KMS-11 (cell line): ENCODE data around the gene RERE.

Source experiments
- H2AFZ ChIP-seq: fragments of 200-600 bp; sonication (generic); 2 replicates; pipeline ENCODE4 v1.6.1; 2016; ENCODE audit warnings: antibody characterized with exemption, mixed run types, low read depth
- H3K27ac ChIP-seq: fragments of 200-600 bp; sonication (generic); 2 replicates; pipeline ENCODE4 v1.6.1; 2016; ENCODE audit warnings: mild to moderate bottlenecking, mixed run types
- H3K27me3 ChIP-seq: fragments of 200-600 bp; sonication (generic); 2 replicates; pipeline ENCODE4 v1.6.1; 2017; ENCODE audit warnings: mild to moderate bottlenecking, low read depth, mixed run types, moderate library complexity; ENCODE audit not compliant: insufficient read depth
- H3K36me3 ChIP-seq: fragments of 200-600 bp; sonication (generic); 2 replicates; pipeline ENCODE4 v1.6.1; 2017; ENCODE audit warnings: mild to moderate bottlenecking, mixed run types; ENCODE audit not compliant: insufficient read depth
- H3K4me1 ChIP-seq: fragments of 200-600 bp; sonication (generic); 2 replicates; pipeline ENCODE4 v1.6.1; 2016; ENCODE audit warnings: mild to moderate bottlenecking, low read depth, mixed run types; ENCODE audit not compliant: poor library complexity, severe bottlenecking
- H3K4me2 ChIP-seq: fragments of 200-600 bp; sonication (generic); 2 replicates; pipeline ENCODE4 v1.7.0; 2016; ENCODE audit warnings: mild to moderate bottlenecking, mixed run types
- H3K4me3 ChIP-seq: fragments of 200-600 bp; sonication (generic); IDR thresholded peaks from 2 replicates; pipeline ENCODE4 v1.6.1; 2017; ENCODE audit warnings: low read depth, low read length, mixed read lengths; ENCODE audit not compliant: insufficient read depth
- H3K79me2 ChIP-seq: fragments of 200-600 bp; sonication (generic); 2 replicates; pipeline ENCODE4 v1.6.1; 2016; ENCODE audit warnings: low read depth, mixed run types; ENCODE audit not compliant: insufficient read depth
- H3K9ac ChIP-seq: fragments of 200-600 bp; sonication (generic); 2 replicates; pipeline ENCODE4 v1.6.1; 2016; ENCODE audit warnings: mild to moderate bottlenecking, mixed run types
- H4K20me1 ChIP-seq: fragments of 200-600 bp; sonication (generic); 2 replicates; pipeline ENCODE4 v1.6.1; 2016; ENCODE audit warnings: mild to moderate bottlenecking, mixed run types; ENCODE audit not compliant: insufficient read depth
- CTCF ChIP-seq: fragments of 200-600 bp; sonication (generic); conservative IDR thresholded peaks from 2 replicates; pipeline ENCODE4 v1.6.1; 2017; ENCODE audit warnings: low read depth, mild to moderate bottlenecking, antibody characterized with exemption, low read length, moderate library complexity, mixed read lengths

Gene RERE

GRCh38 chr1:8437347-8437746 lies 380.1 kb downstream of the RERE start:
- Histone ChIP-seq H3K79me2 (no peaks in the 10 kb centered on the region), H3K4me2 (no peak overlapping the region), H4K20me1 (no peaks in the 10 kb centered on the region), H2AFZ (no peak overlapping the region), H3K27ac (no peak overlapping the region), H3K4me3 (no peak overlapping the region), H3K27me3 (no peaks in the 10 kb centered on the region; the same call in 1 of the 2 replicates), H3K36me3 (no peaks in the 10 kb centered on the region), H3K4me1 (no peaks in the 10 kb centered on the region), H3K9ac (no peak overlapping the region)
- no peak for TF ChIP-seq CTCF

GRCh38 chr1:8435569-8436071 lies 381.8 kb downstream of the RERE start:
- Histone ChIP-seq H3K4me3 (no peak overlapping the region), H3K36me3 (no peaks in the 10 kb centered on the region), H3K4me2 (no peak overlapping the region), H3K27me3 (peaks cover 3% of the 10 kb centered on the region; the same call in 1 of the 2 replicates), H4K20me1 (0 out of 2 replicates have a peak, but pooled peaks cover under 1% of the 10 kb centered on the region), H3K79me2 (no peaks in the 10 kb centered on the region), H3K4me1 (no peaks in the 10 kb centered on the region), H3K9ac (no peak overlapping the region), H3K27ac (no peak overlapping the region), H2AFZ (no peak overlapping the region)
- TF ChIP-seq CTCF: no peak

- Histone ChIP-seq H3K4me3 (no peak overlapping the region), H3K4me2 (no peak overlapping the region)
These were observed 383.3 kb downstream of the RERE start for GRCh38 chr1:8434101-8434500.

GRCh38 chr1:8431784-8432183 lies 385.7 kb downstream of the RERE start:
- Histone ChIP-seq H3K4me3 (no peak overlapping the region), H3K4me1 (peaks cover 24% of the 10 kb centered on the region), H3K79me2 (no peaks in the 10 kb centered on the region), H3K27ac (no peak overlapping the region), H2AFZ (no peak overlapping the region), H4K20me1 (peaks cover 29% of the 10 kb centered on the region), H3K4me2 (no peak overlapping the region), H3K36me3 (no peaks in the 10 kb centered on the region), H3K9ac (no peak overlapping the region), H3K27me3 (peaks cover 26% of the 10 kb centered on the region; the same call in 1 of the 2 replicates)
- no peak for TF ChIP-seq CTCF

More at GRCh38 chr1:8434101-8434500, 383.3 kb downstream of the RERE start:
- TF ChIP-seq CTCF: no peak
- H3K9ac ChIP-seq: no peak overlapping the region
- no peaks in the 10 kb centered on the region for H3K79me2 ChIP-seq
- no peaks in the 10 kb centered on the region for H3K36me3 ChIP-seq
- H3K27ac ChIP-seq: no peak overlapping the region
- H3K27me3 ChIP-seq: peaks cover 17% of the 10 kb centered on the region; the same call in 1 of the 2 replicates
- no peak overlapping the region for H2AFZ ChIP-seq
- H3K4me1 ChIP-seq: peaks cover 2% of the 10 kb centered on the region
- peaks cover 10% of the 10 kb centered on the region; the same call in 1 of the 2 replicates for H4K20me1 ChIP-seq
